ENCODE measurements around the gene CDPF1. TPM values are rescaled to one million over a fixed set of nuclear protein-coding genes. Genes with fewer than 3 reads are reported as not detected.

The CDPF1 gene
- total and polyA plus RNA-seq, 2 experiments from 2014 or later, result 10.1 to 14.5 TPM

GRCh38 chr22:46230262-46230901 lies 19.7 kb downstream of the CDPF1 start:
- Histone ChIP-seq H4K20me1 (replicated peaks; ENCODE audit: insufficient read depth) (no peaks in the 10 kb centered on the region), H3F3A (replicated peaks; ENCODE audit: low read depth) (peaks cover 8% of the 10 kb centered on the region; the same call in 1 of the 2 replicates), H3K27ac (ENCODE audit: low read depth) (no peak overlapping the region), H3K4me1 (ENCODE audit: insufficient read depth) (no peaks in the 10 kb centered on the region), H3K27me3 (ENCODE audit: insufficient read depth) (no peaks in the 10 kb centered on the region), H3K4me3 (no peak overlapping the region), H2AFZ (no peak overlapping the region), H3K79me2 (replicated peaks; ENCODE audit: insufficient read depth) (no peaks in the 10 kb centered on the region), H3K36me3 (ENCODE audit: insufficient read depth) (no peaks in the 10 kb centered on the region), H3K4me2 (no peak overlapping the region), H3K9me2 (ENCODE audit: insufficient read depth) (no peaks in the 10 kb centered on the region)
- ATAC-seq, result no peak
- H3K27ac Mint-ChIP-seq, result no peak overlapping the region
- DNase-seq (ENCODE audit: low spot score), result no peak
- H3K4me3 Mint-ChIP-seq, result no peak overlapping the region
- no peaks in the 10 kb centered on the region for H3K9me3 Mint-ChIP-seq
- no peaks in the 10 kb centered on the region for H3K36me3 Mint-ChIP-seq (ENCODE audit: low read depth)
- peaks cover 6% of the 10 kb centered on the region for H3K27me3 Mint-ChIP-seq (ENCODE audit: insufficient read depth, low read depth, poor library complexity)
- no peaks in the 10 kb centered on the region for H3K4me1 Mint-ChIP-seq
- no peak for TF ChIP-seq EZH2phosphoT487 (IDR thresholded peaks at IDR 0.05; ENCODE audit: unreplicated experiment)
- TF ChIP-seq CTCF (conservative IDR thresholded peaks at IDR 0.05; ENCODE audit: low read depth in 2 of 2), result no peak
- TF ChIP-seq, protein P1, sequence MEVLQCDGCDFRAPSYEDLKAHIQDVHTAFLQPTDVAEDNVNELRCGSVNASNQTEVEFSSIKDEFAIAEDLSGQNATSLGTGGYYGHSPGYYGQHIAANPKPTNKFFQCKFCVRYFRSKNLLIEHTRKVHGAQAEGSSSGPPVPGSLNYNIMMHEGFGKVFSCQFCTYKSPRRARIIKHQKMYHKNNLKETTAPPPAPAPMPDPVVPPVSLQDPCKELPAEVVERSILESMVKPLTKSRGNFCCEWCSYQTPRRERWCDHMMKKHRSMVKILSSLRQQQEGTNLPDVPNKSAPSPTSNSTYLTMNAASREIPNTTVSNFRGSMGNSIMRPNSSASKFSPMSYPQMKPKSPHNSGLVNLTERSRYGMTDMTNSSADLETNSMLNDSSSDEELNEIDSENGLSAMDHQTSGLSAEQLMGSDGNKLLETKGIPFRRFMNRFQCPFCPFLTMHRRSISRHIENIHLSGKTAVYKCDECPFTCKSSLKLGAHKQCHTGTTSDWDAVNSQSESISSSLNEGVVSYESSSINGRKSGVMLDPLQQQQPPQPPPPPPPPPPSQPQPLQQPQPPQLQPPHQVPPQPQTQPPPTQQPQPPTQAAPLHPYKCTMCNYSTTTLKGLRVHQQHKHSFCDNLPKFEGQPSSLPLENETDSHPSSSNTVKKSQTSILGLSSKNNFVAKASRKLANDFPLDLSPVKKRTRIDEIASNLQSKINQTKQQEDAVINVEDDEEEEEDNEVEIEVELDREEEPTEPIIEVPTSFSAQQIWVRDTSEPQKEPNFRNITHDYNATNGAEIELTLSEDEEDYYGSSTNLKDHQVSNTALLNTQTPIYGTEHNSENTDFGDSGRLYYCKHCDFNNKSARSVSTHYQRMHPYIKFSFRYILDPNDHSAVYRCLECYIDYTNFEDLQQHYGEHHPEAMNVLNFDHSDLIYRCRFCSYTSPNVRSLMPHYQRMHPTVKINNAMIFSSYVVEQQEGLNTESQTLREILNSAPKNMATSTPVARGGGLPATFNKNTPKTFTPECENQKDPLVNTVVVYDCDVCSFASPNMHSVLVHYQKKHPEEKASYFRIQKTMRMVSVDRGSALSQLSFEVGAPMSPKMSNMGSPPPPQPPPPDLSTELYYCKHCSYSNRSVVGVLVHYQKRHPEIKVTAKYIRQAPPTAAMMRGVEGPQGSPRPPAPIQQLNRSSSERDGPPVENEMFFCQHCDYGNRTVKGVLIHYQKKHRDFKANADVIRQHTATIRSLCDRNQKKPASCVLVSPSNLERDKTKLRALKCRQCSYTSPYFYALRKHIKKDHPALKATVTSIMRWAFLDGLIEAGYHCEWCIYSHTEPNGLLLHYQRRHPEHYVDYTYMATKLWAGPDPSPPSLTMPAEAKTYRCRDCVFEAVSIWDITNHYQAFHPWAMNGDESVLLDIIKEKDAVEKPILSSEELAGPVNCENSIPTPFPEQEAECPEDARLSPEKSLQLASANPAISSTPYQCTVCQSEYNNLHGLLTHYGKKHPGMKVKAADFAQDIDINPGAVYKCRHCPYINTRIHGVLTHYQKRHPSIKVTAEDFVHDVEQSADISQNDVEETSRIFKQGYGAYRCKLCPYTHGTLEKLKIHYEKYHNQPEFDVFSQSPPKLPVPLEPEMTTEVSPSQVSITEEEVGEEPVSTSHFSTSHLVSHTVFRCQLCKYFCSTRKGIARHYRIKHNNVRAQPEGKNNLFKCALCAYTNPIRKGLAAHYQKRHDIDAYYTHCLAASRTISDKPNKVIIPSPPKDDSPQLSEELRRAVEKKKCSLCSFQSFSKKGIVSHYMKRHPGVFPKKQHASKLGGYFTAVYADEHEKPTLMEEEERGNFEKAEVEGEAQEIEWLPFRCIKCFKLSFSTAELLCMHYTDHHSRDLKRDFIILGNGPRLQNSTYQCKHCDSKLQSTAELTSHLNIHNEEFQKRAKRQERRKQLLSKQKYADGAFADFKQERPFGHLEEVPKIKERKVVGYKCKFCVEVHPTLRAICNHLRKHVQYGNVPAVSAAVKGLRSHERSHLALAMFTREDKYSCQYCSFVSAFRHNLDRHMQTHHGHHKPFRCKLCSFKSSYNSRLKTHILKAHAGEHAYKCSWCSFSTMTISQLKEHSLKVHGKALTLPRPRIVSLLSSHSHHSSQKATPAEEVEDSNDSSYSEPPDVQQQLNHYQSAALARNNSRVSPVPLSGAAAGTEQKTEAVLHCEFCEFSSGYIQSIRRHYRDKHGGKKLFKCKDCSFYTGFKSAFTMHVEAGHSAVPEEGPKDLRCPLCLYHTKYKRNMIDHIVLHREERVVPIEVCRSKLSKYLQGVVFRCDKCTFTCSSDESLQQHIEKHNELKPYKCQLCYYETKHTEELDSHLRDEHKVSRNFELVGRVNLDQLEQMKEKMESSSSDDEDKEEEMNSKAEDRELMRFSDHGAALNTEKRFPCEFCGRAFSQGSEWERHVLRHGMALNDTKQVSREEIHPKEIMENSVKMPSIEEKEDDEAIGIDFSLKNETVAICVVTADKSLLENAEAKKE (CRISPR knock-in tag; IDR thresholded peaks at IDR 0.05), result no peak
- no peak for TF ChIP-seq JUNB (IDR thresholded peaks at IDR 0.05; ENCODE audit: unreplicated experiment)
- no peak for TF ChIP-seq ZNF114 (CRISPR knock-in tag; IDR thresholded peaks at IDR 0.05)
- TF ChIP-seq, protein P2, sequence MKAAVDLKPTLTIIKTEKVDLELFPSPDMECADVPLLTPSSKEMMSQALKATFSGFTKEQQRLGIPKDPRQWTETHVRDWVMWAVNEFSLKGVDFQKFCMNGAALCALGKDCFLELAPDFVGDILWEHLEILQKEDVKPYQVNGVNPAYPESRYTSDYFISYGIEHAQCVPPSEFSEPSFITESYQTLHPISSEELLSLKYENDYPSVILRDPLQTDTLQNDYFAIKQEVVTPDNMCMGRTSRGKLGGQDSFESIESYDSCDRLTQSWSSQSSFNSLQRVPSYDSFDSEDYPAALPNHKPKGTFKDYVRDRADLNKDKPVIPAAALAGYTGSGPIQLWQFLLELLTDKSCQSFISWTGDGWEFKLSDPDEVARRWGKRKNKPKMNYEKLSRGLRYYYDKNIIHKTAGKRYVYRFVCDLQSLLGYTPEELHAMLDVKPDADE (IDR thresholded peaks at IDR 0.05), result no peak
- TF ChIP-seq POLR2AphosphoS5 (IDR thresholded peaks at IDR 0.05; ENCODE audit: low read depth), result no peak
- TF ChIP-seq, protein P3, sequence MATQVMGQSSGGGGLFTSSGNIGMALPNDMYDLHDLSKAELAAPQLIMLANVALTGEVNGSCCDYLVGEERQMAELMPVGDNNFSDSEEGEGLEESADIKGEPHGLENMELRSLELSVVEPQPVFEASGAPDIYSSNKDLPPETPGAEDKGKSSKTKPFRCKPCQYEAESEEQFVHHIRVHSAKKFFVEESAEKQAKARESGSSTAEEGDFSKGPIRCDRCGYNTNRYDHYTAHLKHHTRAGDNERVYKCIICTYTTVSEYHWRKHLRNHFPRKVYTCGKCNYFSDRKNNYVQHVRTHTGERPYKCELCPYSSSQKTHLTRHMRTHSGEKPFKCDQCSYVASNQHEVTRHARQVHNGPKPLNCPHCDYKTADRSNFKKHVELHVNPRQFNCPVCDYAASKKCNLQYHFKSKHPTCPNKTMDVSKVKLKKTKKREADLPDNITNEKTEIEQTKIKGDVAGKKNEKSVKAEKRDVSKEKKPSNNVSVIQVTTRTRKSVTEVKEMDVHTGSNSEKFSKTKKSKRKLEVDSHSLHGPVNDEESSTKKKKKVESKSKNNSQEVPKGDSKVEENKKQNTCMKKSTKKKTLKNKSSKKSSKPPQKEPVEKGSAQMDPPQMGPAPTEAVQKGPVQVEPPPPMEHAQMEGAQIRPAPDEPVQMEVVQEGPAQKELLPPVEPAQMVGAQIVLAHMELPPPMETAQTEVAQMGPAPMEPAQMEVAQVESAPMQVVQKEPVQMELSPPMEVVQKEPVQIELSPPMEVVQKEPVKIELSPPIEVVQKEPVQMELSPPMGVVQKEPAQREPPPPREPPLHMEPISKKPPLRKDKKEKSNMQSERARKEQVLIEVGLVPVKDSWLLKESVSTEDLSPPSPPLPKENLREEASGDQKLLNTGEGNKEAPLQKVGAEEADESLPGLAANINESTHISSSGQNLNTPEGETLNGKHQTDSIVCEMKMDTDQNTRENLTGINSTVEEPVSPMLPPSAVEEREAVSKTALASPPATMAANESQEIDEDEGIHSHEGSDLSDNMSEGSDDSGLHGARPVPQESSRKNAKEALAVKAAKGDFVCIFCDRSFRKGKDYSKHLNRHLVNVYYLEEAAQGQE (IDR thresholded peaks at IDR 0.05; ENCODE audit: unreplicated experiment), result no peak
- no peak for TF ChIP-seq NANOG (IDR thresholded peaks at IDR 0.05; ENCODE audit: borderline replicate concordance)
- no peak for TF ChIP-seq STAT1 (IDR thresholded peaks at IDR 0.05; ENCODE audit: unreplicated experiment)
- TF ChIP-seq EZH2 (IDR thresholded peaks at IDR 0.05; ENCODE audit: low read depth, unreplicated experiment), result no peak
- TF ChIP-seq CREB1 (CRISPR knock-in tag; IDR thresholded peaks at IDR 0.05; ENCODE audit: low read depth), result no peak
- no peak for TF ChIP-seq ZNF331 (CRISPR knock-in tag; IDR thresholded peaks at IDR 0.05; ENCODE audit: low read depth)

All from GM23338 (cell line).